ENCODE results near the gene KRTAP24-1. TPM values are rescaled to one million over a fixed set of nuclear protein-coding genes. Genes with fewer than 3 reads are reported as not detected.

The KRTAP24-1 gene
- total and polyA plus RNA-seq, 8 donors, result not detected

GRCh38 chr21:30256100-30256499 lies 26.6 kb downstream of the KRTAP24-1 start:
- H3K4me3 ChIP-seq, result no peak overlapping the region
- 82 to 95% (median 88%) methylated on average over 4 of the region's 4 CpGs for WGBS, 5 donors
- no peaks in the 10 kb centered on the region for H3K36me3 ChIP-seq
- intact Hi-C loops (cut with DNase I; ENCODE audit: low total_unique reads), result no loop called here
- no peaks in the 10 kb centered on the region for H3K27me3 ChIP-seq
- no peak for TF ChIP-seq POLR2A (IDR thresholded peaks at IDR 0.05)
- no peak for TF ChIP-seq CTCF (IDR thresholded peaks at IDR 0.05)
- no peak for TF ChIP-seq POLR2AphosphoS5 (IDR thresholded peaks at IDR 0.05)
- TF ChIP-seq EP300 (IDR thresholded peaks at IDR 0.05), result no peak
- H3K27ac ChIP-seq, result no peak overlapping the region
- no peaks in the 10 kb centered on the region for H3K4me1 ChIP-seq
- DNase-seq, result no peak
- no peaks in the 10 kb centered on the region for H3K9me3 ChIP-seq

- Histone ChIP-seq H3K9me3 (no peaks in the 10 kb centered on the region), H3K27me3 (no peaks in the 10 kb centered on the region), H3K4me1 (no peaks in the 10 kb centered on the region), H3K36me3 (no peaks in the 10 kb centered on the region), H3K4me3 (no peak overlapping the region), H3K27ac (no peak overlapping the region)
- 27 to 75% (median 40%) methylated on average over 1 of the region's 1 CpG for WGBS, 5 donors
- DNase-seq, result no peak
- intact Hi-C loops (cut with DNase I; ENCODE audit: low total_unique reads), result no loop called here
- TF ChIP-seq EP300 (IDR thresholded peaks at IDR 0.05) (no peak), CTCF (IDR thresholded peaks at IDR 0.05) (no peak), POLR2AphosphoS5 (IDR thresholded peaks at IDR 0.05) (no peak), POLR2A (IDR thresholded peaks at IDR 0.05) (no peak)
Observed at GRCh38 chr21:30255679-30256078, 27.1 kb downstream of the KRTAP24-1 start.

GRCh38 chr21:30251781-30252180 lies 31.0 kb downstream of the KRTAP24-1 start:
- intact Hi-C loops (cut with DNase I; ENCODE audit: low total_unique reads), result no loop called here
- H3K27me3 ChIP-seq, result no peaks in the 10 kb centered on the region
- 70 to 83% (median 76%) methylated on average over 1 of the region's 1 CpG for WGBS, 5 donors
- no peak overlapping the region for H3K27ac ChIP-seq
- no peak for TF ChIP-seq POLR2AphosphoS5 (IDR thresholded peaks at IDR 0.05)
- TF ChIP-seq EP300 (IDR thresholded peaks at IDR 0.05), result no peak
- TF ChIP-seq POLR2A (IDR thresholded peaks at IDR 0.05), result no peak
- H3K4me3 ChIP-seq, result no peak overlapping the region
- no peaks in the 10 kb centered on the region for H3K9me3 ChIP-seq
- DNase-seq, result no peak
- no peaks in the 10 kb centered on the region for H3K4me1 ChIP-seq
- H3K36me3 ChIP-seq, result no peaks in the 10 kb centered on the region

GRCh38 chr21:30249936-30250335 lies 32.8 kb downstream of the KRTAP24-1 start:
- no peaks in the 10 kb centered on the region for H3K27me3 ChIP-seq
- intact Hi-C loops (cut with DNase I; ENCODE audit: low total_unique reads), result no loop called here
- H3K9me3 ChIP-seq, result no peaks in the 10 kb centered on the region

More at GRCh38 chr21:30249936-30250335, 32.8 kb downstream of the KRTAP24-1 start:
- no peak for DNase-seq
- Histone ChIP-seq H3K36me3 (no peaks in the 10 kb centered on the region), H3K4me1 (no peaks in the 10 kb centered on the region), H3K4me3 (no peak overlapping the region), H3K27ac (no peak overlapping the region)
- TF ChIP-seq EP300 (IDR thresholded peaks at IDR 0.05) (no peak), POLR2A (IDR thresholded peaks at IDR 0.05) (no peak), POLR2AphosphoS5 (IDR thresholded peaks at IDR 0.05) (no peak), CTCF (IDR thresholded peaks at IDR 0.05) (no peak)
- WGBS, 5 donors, result 64 to 87% (median 70%) methylated on average over 3 of the region's 3 CpGs

All from stomach (tissue), 9 donors.